ENCODE measurements around the gene UBE2E2. TPM values are rescaled to one million over a fixed set of nuclear protein-coding genes. Genes with fewer than 3 reads are reported as not detected.

Gene UBE2E2
- total RNA-seq, 2 donors from 2014 or later: 5.5 to 6.4 TPM

DNA sequence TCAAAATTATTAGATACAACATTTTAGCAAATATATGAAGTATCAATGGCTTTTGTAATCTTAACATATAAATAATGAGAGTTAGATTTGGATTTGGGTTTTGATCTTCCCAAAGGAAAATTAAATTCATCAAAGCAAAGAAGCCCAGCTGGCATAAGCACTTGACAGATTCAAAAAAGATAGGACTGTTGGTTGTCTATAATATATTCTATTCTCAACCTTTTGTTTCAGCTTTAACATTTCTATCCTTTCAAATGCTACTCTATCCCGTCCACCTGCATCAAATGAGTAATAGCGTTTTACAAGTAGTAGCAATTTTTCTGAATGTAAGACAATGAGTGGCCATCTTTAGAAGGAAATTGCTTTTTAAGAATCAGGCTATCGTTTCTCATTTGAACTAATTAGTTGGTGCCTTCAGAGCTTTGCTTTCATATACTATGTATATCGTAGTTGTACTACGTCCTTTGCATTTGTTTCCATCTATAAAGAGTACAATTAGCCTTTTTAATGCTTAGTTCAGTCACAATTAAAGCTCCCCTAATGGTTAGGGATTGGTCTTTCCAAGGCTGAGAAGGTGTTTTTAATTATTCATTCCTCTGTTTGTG, 278.0 kb downstream of the UBE2E2 start:
- intact Hi-C loops (cut with DNase I, micrococcal nuclease): no loop called here
- ATAC-seq: no peak
- DNase-seq: no peak

- DNase-seq: no peak
- no peak for ATAC-seq
- intact Hi-C loops (cut with DNase I, micrococcal nuclease): no loop called here
Observed at GRCh38 chr3:23481616-23482278, 278.6 kb downstream of the UBE2E2 start.

DNA sequence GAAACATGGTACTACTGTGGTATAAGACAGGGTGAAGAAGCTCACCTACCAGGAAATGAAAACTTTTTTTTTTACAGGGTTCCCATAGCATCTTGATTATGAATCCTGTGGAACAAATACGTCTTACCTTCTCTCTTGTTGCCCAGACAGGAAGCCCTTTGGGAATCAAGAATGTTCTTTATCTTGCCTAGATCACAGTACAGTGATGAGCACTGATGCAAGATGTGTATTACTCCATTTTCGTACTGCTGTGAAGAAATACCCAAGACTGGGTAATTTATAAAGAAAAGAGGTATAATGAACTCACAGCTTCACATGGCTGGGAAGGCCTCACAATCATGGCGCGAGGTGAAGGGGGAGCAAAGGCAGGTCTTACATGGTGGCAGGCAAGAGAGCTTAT, 281.3 kb downstream of the UBE2E2 start:
- intact Hi-C loops (cut with DNase I, micrococcal nuclease): no loop called here
- DNase-seq: no peak
- ATAC-seq: no peak

- no peak for ATAC-seq
- intact Hi-C loops (cut with DNase I, micrococcal nuclease): no loop called here
- no peak for DNase-seq
Observed at GRCh38 chr3:23485922-23486321, 282.8 kb downstream of the UBE2E2 start.

DNA sequence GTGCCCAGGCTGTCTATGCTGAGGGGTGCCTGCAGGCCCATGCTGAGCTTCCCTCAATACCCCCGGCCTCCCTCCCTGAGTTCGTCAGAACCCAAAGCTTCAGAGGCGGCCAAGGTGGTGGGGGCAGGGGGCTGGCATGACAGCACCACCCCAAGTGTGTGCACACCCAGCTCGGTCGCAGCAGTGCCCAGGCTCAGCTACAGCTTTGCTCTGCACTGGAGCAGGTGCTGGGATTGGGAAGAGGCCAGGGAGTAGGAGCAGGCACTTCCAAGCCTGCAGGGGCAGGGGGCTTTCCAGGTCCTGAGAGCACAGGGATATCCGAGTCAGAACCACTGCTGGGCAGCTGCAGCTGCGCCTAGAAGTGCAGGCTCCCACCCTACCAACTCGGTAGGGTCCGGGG, 283.9 kb downstream of the UBE2E2 start:
- DNase-seq (no peak), ATAC-seq (no peak)
- intact Hi-C loops (cut with DNase I, micrococcal nuclease): no loop called here

DNA sequence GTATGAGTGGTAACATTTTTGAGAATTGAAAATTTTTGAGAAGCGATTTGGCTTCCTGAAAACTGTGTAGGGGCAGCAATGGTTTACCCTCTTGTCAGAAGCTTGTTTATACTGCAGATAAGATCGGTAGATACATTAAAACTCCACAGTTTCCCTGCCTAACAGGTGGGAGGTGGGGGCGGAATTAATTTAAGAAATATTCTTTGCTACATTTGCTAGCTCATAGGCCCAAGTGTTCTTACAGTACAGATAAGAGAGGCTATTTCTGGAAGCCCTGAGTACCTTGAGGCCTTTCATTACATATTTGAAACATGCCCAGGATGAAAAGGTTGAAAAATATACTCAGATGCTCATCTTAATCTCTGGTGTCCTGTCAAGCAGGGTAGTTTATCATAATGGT, 285.5 kb downstream of the UBE2E2 start:
- no peak for DNase-seq
- ATAC-seq: no peak
- intact Hi-C loops (cut with DNase I, micrococcal nuclease): no loop called here

GRCh38 chr3:23489300-23490158, 286.4 kb downstream of the UBE2E2 start:
- no peak for DNase-seq
- intact Hi-C loops (cut with DNase I, micrococcal nuclease): no loop called here
- no peak for ATAC-seq

DNA sequence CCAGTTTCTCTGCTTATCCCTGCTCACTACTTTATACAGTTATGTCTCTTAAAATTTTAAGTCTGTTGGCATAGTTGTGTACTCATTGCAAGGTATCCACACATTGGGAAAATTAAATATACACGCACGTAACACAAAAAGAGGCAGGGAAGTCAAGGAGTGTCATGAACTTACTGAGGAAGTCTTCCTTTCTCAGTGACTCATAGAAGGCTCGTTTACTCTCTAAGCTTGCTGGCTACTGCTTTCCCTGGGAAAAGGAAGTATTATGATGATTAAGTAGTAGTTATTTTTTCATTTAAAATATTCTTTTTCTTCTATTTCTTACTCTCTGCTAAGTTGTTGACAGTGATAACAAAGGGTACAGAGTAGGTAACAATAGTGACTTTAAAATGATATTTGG, 287.3 kb downstream of the UBE2E2 start:
- intact Hi-C loops (cut with DNase I, micrococcal nuclease): no loop called here
- ATAC-seq (no peak), DNase-seq (no peak)

DNA sequence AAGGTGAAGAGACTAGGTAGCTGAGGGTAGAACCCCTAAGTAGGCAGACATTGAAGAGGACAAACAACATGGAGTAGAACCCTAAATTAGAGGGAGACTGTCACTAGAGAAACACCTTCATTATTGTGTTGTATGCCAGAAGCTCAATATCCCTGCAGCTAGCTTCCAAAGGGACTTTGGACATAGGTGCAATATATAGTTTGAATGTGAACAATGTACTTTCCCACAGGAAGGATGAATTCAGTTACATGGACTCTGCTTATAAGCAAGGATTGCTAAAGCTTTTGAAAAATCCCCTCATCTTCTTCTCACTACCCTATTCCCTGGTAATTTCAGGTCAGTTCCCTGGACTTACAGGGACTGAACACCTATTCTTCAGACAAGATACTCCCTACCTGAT, 288.9 kb downstream of the UBE2E2 start:
- intact Hi-C loops (cut with DNase I, micrococcal nuclease): no loop called here

GRCh38 chr3:23493889-23494288, 290.8 kb downstream of the UBE2E2 start:
- intact Hi-C loops (cut with DNase I, micrococcal nuclease): no loop called here
- ATAC-seq: no peak
- DNase-seq: no peak

More for the DNA sequence above, 288.9 kb downstream of the UBE2E2 start:
- DNase-seq (no peak), ATAC-seq (peak; percentile 51)

- DNase-seq: no peak
- intact Hi-C loops (cut with DNase I, micrococcal nuclease): no loop called here
- no peak for ATAC-seq
Observed at GRCh38 chr3:23494967-23495366, 291.8 kb downstream of the UBE2E2 start.

GRCh38 chr3:23495507-23495906, 292.4 kb downstream of the UBE2E2 start:
- DNase-seq (no peak), ATAC-seq (no peak)
- intact Hi-C loops (cut with DNase I, micrococcal nuclease): no loop called here

DNA sequence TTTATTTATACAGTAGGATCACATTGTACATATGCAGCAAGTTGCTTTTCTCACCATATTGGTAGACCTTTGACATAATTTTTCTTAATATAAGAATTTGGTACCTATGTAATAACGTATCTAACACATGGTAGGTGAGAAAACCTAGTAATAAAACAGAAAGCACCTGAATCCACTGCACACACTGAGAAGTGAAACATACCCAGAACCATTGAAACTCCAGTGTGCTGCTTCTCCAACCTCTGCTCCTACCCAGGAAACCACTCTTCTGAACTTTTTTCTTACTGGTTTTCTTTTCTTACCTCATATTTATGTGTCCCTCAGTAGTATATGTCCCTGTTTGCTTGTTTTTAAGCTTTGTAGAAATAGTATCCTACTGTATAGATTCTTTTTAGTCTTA, 293.0 kb downstream of the UBE2E2 start:
- ATAC-seq: no peak
- no peak for DNase-seq
- intact Hi-C loops (cut with DNase I, micrococcal nuclease): no loop called here

GRCh38 chr3:23497156-23497555, 294.0 kb downstream of the UBE2E2 start:
- ATAC-seq: no peak
- intact Hi-C loops (cut with DNase I, micrococcal nuclease): no loop called here
- no peak for DNase-seq

- no peak for DNase-seq
- intact Hi-C loops (cut with DNase I, micrococcal nuclease): no loop called here
- ATAC-seq: no peak
Observed at GRCh38 chr3:23501201-23501802, 298.2 kb downstream of the UBE2E2 start.

DNA sequence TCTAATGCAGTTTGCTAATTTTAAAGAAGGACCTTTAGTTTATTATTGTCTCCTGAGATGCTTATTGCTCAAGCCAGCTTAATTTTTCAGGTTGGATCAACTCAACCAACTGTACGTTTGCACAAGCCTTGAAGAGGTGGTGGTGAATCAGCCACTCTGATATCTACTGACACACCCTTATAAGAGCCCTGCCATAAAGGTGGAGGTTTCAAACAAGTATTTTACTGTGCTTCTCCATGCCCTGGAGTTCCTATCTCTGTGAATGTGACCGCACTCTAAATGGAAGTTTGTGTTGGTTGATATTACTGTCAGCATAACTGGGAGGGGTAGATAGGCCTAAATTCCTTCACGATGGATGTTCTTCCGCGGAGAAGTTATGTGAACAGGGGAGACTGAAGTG, 305.3 kb downstream of the UBE2E2 start:
- intact Hi-C loops (cut with DNase I, micrococcal nuclease): no loop called here
- ATAC-seq (peak; percentile 69), DNase-seq (no peak)

- DNase-seq (no peak), ATAC-seq (no peak)
- intact Hi-C loops (cut with DNase I, micrococcal nuclease): no loop called here
Observed at GRCh38 chr3:23518441-23518840, 315.3 kb downstream of the UBE2E2 start.

- DNase-seq: no peak
- intact Hi-C loops (cut with DNase I, micrococcal nuclease): no loop called here
- ATAC-seq: no peak
Observed at GRCh38 chr3:23519314-23520208, 316.4 kb downstream of the UBE2E2 start.

- intact Hi-C loops (cut with DNase I, micrococcal nuclease): no loop called here
- DNase-seq (no peak), ATAC-seq (no peak)
Observed at GRCh38 chr3:23527326-23527725, 324.2 kb downstream of the UBE2E2 start.
